ENCODE results near the gene MLEC.

MLEC gene

DNA sequence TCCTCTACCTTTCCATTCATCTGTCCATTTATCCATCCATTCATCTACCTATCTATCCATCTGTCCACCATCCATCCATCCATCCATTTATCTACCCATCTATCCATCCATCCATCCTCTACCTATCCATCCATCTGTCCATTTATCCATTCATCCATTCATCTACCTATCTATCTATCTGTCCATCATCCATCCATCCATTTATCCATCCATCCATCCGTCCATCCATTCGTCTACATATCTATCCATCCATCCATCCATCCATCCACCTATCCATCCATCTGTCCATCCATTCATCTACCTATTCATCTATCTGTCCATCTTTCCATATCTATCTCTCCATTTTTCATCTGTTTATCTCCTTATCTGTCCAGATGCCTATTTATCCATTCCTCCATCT, 25.5 kb upstream of the MLEC start:
- no peak for TF ChIP-seq TAF1 (IDR thresholded peaks at IDR 0.05; ENCODE audit: borderline replicate concordance, insufficient read depth, low read length)
- no peak for TF ChIP-seq POLR2AphosphoS5 (IDR thresholded peaks at IDR 0.05; ENCODE audit: low read depth, low read length)
- TF ChIP-seq, protein P1, sequence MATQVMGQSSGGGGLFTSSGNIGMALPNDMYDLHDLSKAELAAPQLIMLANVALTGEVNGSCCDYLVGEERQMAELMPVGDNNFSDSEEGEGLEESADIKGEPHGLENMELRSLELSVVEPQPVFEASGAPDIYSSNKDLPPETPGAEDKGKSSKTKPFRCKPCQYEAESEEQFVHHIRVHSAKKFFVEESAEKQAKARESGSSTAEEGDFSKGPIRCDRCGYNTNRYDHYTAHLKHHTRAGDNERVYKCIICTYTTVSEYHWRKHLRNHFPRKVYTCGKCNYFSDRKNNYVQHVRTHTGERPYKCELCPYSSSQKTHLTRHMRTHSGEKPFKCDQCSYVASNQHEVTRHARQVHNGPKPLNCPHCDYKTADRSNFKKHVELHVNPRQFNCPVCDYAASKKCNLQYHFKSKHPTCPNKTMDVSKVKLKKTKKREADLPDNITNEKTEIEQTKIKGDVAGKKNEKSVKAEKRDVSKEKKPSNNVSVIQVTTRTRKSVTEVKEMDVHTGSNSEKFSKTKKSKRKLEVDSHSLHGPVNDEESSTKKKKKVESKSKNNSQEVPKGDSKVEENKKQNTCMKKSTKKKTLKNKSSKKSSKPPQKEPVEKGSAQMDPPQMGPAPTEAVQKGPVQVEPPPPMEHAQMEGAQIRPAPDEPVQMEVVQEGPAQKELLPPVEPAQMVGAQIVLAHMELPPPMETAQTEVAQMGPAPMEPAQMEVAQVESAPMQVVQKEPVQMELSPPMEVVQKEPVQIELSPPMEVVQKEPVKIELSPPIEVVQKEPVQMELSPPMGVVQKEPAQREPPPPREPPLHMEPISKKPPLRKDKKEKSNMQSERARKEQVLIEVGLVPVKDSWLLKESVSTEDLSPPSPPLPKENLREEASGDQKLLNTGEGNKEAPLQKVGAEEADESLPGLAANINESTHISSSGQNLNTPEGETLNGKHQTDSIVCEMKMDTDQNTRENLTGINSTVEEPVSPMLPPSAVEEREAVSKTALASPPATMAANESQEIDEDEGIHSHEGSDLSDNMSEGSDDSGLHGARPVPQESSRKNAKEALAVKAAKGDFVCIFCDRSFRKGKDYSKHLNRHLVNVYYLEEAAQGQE (IDR thresholded peaks at IDR 0.05; ENCODE audit: insufficient read depth in 1 of 2, low read depth in 2 of 2, low read length in 2 of 2) = no peak

DNA sequence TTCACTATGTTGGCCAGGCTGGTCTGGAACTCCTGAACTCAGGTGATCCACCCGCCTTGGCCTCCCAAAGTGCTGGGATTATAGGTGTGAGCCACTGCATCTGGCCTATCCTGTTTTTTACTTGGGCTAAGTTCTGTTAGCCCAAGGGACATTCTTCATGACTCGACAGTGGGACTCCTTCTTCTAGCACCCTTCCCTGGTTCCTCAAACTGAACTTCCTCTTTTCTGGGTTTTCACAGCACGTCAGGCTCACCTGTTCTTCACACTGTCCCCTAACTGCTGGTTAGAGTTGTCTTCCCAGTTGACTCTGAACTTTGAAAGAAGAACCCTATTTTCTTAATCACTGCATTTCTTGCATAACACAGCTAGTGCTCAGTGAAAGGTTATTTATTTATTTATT, 24.1 kb upstream of the MLEC start:
- TF ChIP-seq SIN3A (IDR thresholded peaks at IDR 0.05; ENCODE audit: borderline replicate concordance, insufficient read depth, low read length) = no peak
- TF ChIP-seq, protein P1 (IDR thresholded peaks at IDR 0.05; ENCODE audit: insufficient read depth in 1 of 2, low read depth in 2 of 2, low read length in 2 of 2) = no peak
- TF ChIP-seq POLR2AphosphoS5 (IDR thresholded peaks at IDR 0.05; ENCODE audit: low read depth, low read length) = no peak
- no peak for TF ChIP-seq FOXP2 (optimal IDR thresholded peaks at IDR 0.05; ENCODE audit: borderline replicate concordance, extremely low read depth, extremely low read length, insufficient read depth)
- TF ChIP-seq TAF1 (IDR thresholded peaks at IDR 0.05; ENCODE audit: borderline replicate concordance, insufficient read depth, low read length) = no peak

DNA sequence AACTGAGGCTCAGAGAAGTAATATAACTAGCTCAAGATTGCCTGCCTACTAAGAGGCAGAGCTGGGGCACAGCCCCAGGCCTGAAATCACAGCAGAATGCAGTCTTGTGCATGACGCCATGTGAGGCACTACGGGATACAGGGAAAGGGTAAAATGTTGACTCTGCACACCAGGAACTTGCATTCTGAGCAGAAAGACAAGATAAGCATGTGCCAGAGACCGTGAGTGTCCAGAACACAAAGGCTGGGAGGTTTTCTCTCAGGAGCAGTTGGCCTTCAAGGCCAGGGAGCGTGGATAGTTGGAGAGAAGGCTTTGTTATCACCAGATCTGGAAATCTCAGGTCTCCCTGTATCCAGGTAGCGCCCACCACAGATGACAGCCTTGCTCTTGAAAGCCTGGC, 23.2 kb upstream of the MLEC start:
- TF ChIP-seq POLR2AphosphoS5 (IDR thresholded peaks at IDR 0.05; ENCODE audit: low read depth, low read length) = no peak
- no peak for TF ChIP-seq TAF1 (IDR thresholded peaks at IDR 0.05; ENCODE audit: borderline replicate concordance, insufficient read depth, low read length)
- TF ChIP-seq, protein P1 (IDR thresholded peaks at IDR 0.05; ENCODE audit: insufficient read depth in 1 of 2, low read depth in 2 of 2, low read length in 2 of 2) = no peak
- TF ChIP-seq SIN3A (IDR thresholded peaks at IDR 0.05; ENCODE audit: borderline replicate concordance, insufficient read depth, low read length) = no peak
- no peak for TF ChIP-seq FOXP2 (optimal IDR thresholded peaks at IDR 0.05; ENCODE audit: borderline replicate concordance, extremely low read depth, extremely low read length, insufficient read depth)

DNA sequence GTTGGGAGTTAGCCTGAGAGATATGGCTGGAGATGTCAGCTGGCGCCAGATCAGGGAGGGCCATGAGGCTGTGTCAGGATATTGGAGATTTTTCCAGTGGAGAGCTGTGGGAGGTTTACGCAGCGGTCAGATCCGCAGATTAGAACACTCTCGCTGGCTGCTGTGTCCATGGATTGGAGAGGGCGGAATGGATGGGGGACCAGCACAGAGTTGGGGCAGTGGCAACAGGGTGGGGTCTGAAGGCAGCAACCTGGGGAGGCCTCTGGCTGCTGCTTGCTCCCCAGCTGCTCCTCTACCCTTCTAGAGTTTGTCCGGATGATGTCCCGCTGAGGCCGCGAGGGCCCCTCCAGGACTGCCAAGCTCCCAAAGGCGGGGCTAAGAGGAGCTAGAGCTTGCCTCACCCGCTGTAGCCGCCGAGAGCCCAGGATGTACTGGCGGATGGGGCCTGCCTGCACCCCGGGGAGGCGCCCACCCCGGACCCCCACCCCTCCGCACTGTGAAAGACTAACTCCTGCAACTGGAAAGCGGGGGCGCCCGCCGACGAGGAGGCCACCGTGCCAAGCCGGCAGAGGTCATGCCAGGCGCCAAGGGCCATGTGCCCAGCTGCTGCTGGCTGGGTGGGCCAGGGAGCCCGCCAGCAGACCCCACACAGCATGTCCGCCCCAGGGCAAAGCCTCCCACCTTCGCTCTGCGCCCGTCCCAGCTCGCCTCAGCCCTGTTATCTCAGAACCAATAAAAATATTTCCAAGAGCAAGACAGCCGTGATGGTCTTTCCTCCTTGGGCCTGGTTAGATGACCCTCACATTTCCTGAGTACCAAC, 20.2 kb upstream of the MLEC start:
- TF ChIP-seq, protein P1 (IDR thresholded peaks at IDR 0.05; ENCODE audit: insufficient read depth in 1 of 2, low read depth in 2 of 2, low read length in 2 of 2) = no peak
- TF ChIP-seq FOXP2 (optimal IDR thresholded peaks at IDR 0.05; ENCODE audit: borderline replicate concordance, extremely low read depth, extremely low read length, insufficient read depth) = no peak
- TF ChIP-seq TAF1 (IDR thresholded peaks at IDR 0.05; ENCODE audit: borderline replicate concordance, insufficient read depth, low read length) = no peak
- TF ChIP-seq SIN3A (IDR thresholded peaks at IDR 0.05; ENCODE audit: borderline replicate concordance, insufficient read depth, low read length) = no peak
- no peak for TF ChIP-seq POLR2AphosphoS5 (IDR thresholded peaks at IDR 0.05; ENCODE audit: low read depth, low read length)
